HCT116 (cell line): ENCODE data around the gene THAP3. TPM values are rescaled to one million over a fixed set of nuclear protein-coding genes. Genes with fewer than 3 reads are reported as not detected.

Source experiments
- ATAC-seq: fragments of 200-7000 bp; cut with Tn5 transposase; 2 replicates; pipeline ENCODE4 v1.9.1; 2020; ENCODE audit warnings: mild to moderate bottlenecking, moderate library complexity
- BruUV-seq: library from RNA; stranded (reverse); fragments of 400-500 nt; replicated peaks from 2 replicates; lab custom pipeline; 2021; lab: Mats Ljungman, UMichigan
- CTCF ChIA-PET: fragments of 300-600 bp; sonication (Branson Sonifier 250); formaldehyde crosslinking; loops from one replicate; lab custom pipeline; 2021; ENCODE audit warnings: antibody characterized with exemption; lab: Charles Lee
- POLR2A ChIA-PET: fragments of 300-600, 350-600 bp; sonication (Branson Sonifier 250); formaldehyde crosslinking; loops from one replicate; lab custom pipeline; 2021; ENCODE audit warnings: antibody characterized with exemption; lab: Charles Lee
- RAD21 ChIA-PET, 2 experiments: fragments of 300-600 bp; sonication (Branson Sonifier 250); formaldehyde crosslinking; loops; one replicate each; lab custom pipeline; 2023; ENCODE audit warnings: low total read pairs in 2 of 2; ENCODE audit not compliant: uncharacterized antibody in 2 of 2, unreplicated experiment in 2 of 2, low non-redundant PET in 1 of 2; lab: Charles Lee
- DNase-seq: peaks from one replicate; pipeline ENCODE4 v3.0.0-alpha.2; 2010; ENCODE audit warnings: low read depth, low spot score
- H2AFZ ChIP-seq: fragments of 200-600 bp; shearing (Covaris generic), sonication (generic); 2 replicates; pipeline ENCODE4 v1.6.1; 2017; ENCODE audit warnings: low read depth, mixed run types, mixed read lengths, antibody characterized with exemption, low read length; ENCODE audit not compliant: poor library complexity, severe bottlenecking
- H3K27ac ChIP-seq: 2 replicates; pipeline ENCODE4 v1.5.1; 2012; ENCODE audit warnings: low read depth, low read length
- H3K27me3 ChIP-seq: fragments of 200-600 bp; sonication (generic); 2 replicates; pipeline ENCODE4 v1.6.1; 2016; ENCODE audit warnings: mixed run types, low read length, mixed read lengths; ENCODE audit not compliant: insufficient read depth
- H3K36me3 ChIP-seq, 2 experiments: fragments of 200-500 bp in 1 of 2; fragments of 200-600 bp in 1 of 2; sonication (Bioruptor generic) in 1 of 2; sonication (generic) in 1 of 2; 2 replicates each; pipeline versions ENCODE4 v1.5.1 to v1.6.1; 2014 to 2016; ENCODE audit warnings: low read length in 2 of 2, inconsistent platforms in 1 of 2, mixed read lengths in 1 of 2, mixed run types in 1 of 2; ENCODE audit not compliant: insufficient read depth in 2 of 2, control insufficient read depth in 1 of 2
- H3K4me1 ChIP-seq, 2 experiments: fragments of 200-600 bp in 1 of 2; sonication (generic) in 1 of 2; 2 replicates each; pipeline versions ENCODE4 v1.5.1 to v1.6.1; 2012 to 2017; ENCODE audit warnings: low read length in 2 of 2, inconsistent platforms in 1 of 2, mild to moderate bottlenecking in 1 of 2, mixed read lengths in 1 of 2, mixed run types in 1 of 2, moderate library complexity in 1 of 2; ENCODE audit not compliant: insufficient read depth in 2 of 2, control insufficient read depth in 1 of 2
- H3K4me2 ChIP-seq: fragments of 200-600 bp; sonication (generic); 2 replicates; pipeline ENCODE4 v1.6.1; 2017; ENCODE audit warnings: mixed run types, low read length, mixed read lengths
- H3K4me3 ChIP-seq, 2 experiments: fragments of 200-600 bp in 1 of 2; sonication (generic) in 1 of 2; replicated peaks in 1 of 2; 2 replicates each; pipeline ENCODE4 v1.5.1; 2011 to 2016; ENCODE audit warnings: low read length in 2 of 2, control low read depth in 1 of 2, low read depth in 1 of 2, mild to moderate bottlenecking in 1 of 2, mixed read lengths in 1 of 2, mixed run types in 1 of 2
- H3K79me2 ChIP-seq: fragments of 200-600 bp; sonication (generic); 2 replicates; pipeline ENCODE4 v1.6.1; 2017; ENCODE audit warnings: mild to moderate bottlenecking, mixed run types, low read length, moderate library complexity, mixed read lengths; ENCODE audit not compliant: insufficient read depth
- H3K9ac ChIP-seq: fragments of 200-600 bp; sonication (generic); 2 replicates; pipeline ENCODE4 v1.6.1; 2016; ENCODE audit warnings: low read length, mixed read lengths
- H3K9me2 ChIP-seq: fragments of 200-600 bp; sonication (generic), shearing (Covaris generic); 2 replicates; pipeline ENCODE4 v1.6.1; 2017; ENCODE audit warnings: mixed run types, mild to moderate bottlenecking, moderate library complexity; ENCODE audit not compliant: insufficient read depth
- H3K9me3 ChIP-seq, 2 experiments: fragments of 200-500 bp in 1 of 2; fragments of 200-600 bp in 1 of 2; sonication (Bioruptor generic) in 1 of 2; sonication (generic) in 1 of 2; 2 replicates each; pipeline ENCODE4 v1.6.1; 2014 to 2017; ENCODE audit warnings: low read length in 2 of 2, mixed read lengths in 2 of 2, inconsistent platforms in 1 of 2, low read depth in 1 of 2, mild to moderate bottlenecking in 1 of 2, mixed run types in 1 of 2, moderate library complexity in 1 of 2; ENCODE audit not compliant: control insufficient read depth in 1 of 2, insufficient read depth in 1 of 2
- H4K20me1 ChIP-seq: fragments of 200-600 bp; sonication (generic), shearing (Covaris generic); 2 replicates; pipeline ENCODE4 v1.6.1; 2017; ENCODE audit warnings: mixed run types, mild to moderate bottlenecking, moderate library complexity; ENCODE audit not compliant: insufficient read depth
- JUND ChIP-seq: IDR thresholded peaks from 2 replicates; pipeline ENCODE4 v1.6.1; 2012
- POLR2A ChIP-seq: IDR thresholded peaks from 2 replicates; pipeline ENCODE4 v1.7.0; 2011; ENCODE audit warnings: borderline replicate concordance; ENCODE audit not compliant: insufficient read depth, insufficient read length; ENCODE audit errors: extremely low read depth
- POLR2AphosphoS5 ChIP-seq: IDR thresholded peaks from 2 replicates; pipeline ENCODE4 v1.6.1; 2011; ENCODE audit warnings: mild to moderate bottlenecking, low read depth, low read length, moderate library complexity
- TCF7L2 ChIP-seq: IDR thresholded peaks from 2 replicates; pipeline ENCODE4 v1.7.0; 2011; ENCODE audit warnings: borderline replicate concordance, inconsistent platforms; ENCODE audit not compliant: insufficient read depth, insufficient read length; ENCODE audit errors: extremely low read depth
- YY1 ChIP-seq: IDR thresholded peaks from 2 replicates; pipeline ENCODE4 v1.6.1; 2011; ENCODE audit warnings: low read length, low read depth, moderate library complexity, mild to moderate bottlenecking; ENCODE audit not compliant: insufficient replicate concordance; ENCODE audit errors: extremely low read depth
- ZFX ChIP-seq: fragments of 450-650 bp; IDR thresholded peaks from 2 replicates; pipeline ENCODE4 v1.6.1; 2017
- intact Hi-C: fragments of 100-400 bp; cut with micrococcal nuclease; formaldehyde crosslinking; loops from 2 replicates; pipeline ENCODE4 v1.10.0; 2022
- total RNA-seq: library from RNA; stranded (reverse); gene quantifications from one replicate; pipeline ENCODE4 v1.2.1, GENCODE V29; 2021; ENCODE audit not compliant: unreplicated experiment
- TF ChIP-seq, protein P1 (sequence below): IDR thresholded peaks from 2 replicates; pipeline ENCODE4 v1.6.1; 2012; ENCODE audit warnings: low read depth

The THAP3 gene
- total RNA-seq, 1 experiment from 2014 or later, result 23.1 TPM

GRCh38 chr1:6602669-6603237 lies 21.9 kb upstream of the THAP3 start, which contains the start of gene KLHL21:
KLHL21 (minus strand) TSS chr1:6602869; CDS start chr1:6602817, 52 bp downstream.
- peak; percentile 64 for DNase-seq
- Histone ChIP-seq H3K4me3 (peak within 1 kb of the TSS; percentile 87 to 96), H3K9me2 (no peaks in the 10 kb centered on the region), H3K27me3 (no peaks in the 10 kb centered on the region), H3K9me3 (no peaks in the 10 kb centered on the region), H3K79me2 (peaks cover 49% of the 10 kb centered on the region), H3K36me3 (peaks cover 5 to 19% of the 10 kb centered on the region in 2 experiments; a peak in 2 of 4 replicates), H3K9ac (peak within 1 kb of the TSS; percentile 85), H3K4me2 (peak within 1 kb of the TSS; percentile 86), H3K27ac (peak within 1 kb of the TSS; percentile 95), H3K4me1 (peaks cover 22 to 33% of the 10 kb centered on the region in 2 experiments), H2AFZ (peak within 1 kb of the TSS; percentile 70), H4K20me1 (peaks cover 8% of the 10 kb centered on the region; the same call in 1 of the 2 replicates)
- CTCF ChIA-PET, result interaction anchor here (1.1 to 1.3 kb wide), 2 partner anchors 10 to 44 kb away, joined by 3 read pairs; no protein-coding TSS in a partner anchor
- intact Hi-C loops, result loop anchor here (2.0 kb wide), 1 partner anchor 48 kb away; the partner anchor contains the start of genes NOL9 and TAS1R1
- BruUV-seq, result no TSS peak
- RAD21 ChIA-PET, result no interaction called here
- TF ChIP-seq POLR2A (peak; percentile 97), ZFX (peak; percentile 71; the same call in 1 of the 2 replicates), POLR2AphosphoS5 (peak; percentile 99), TCF7L2 (peak; percentile 12), JUND (no peak), YY1 (peak; percentile 46)
- TF ChIP-seq, protein P1, sequence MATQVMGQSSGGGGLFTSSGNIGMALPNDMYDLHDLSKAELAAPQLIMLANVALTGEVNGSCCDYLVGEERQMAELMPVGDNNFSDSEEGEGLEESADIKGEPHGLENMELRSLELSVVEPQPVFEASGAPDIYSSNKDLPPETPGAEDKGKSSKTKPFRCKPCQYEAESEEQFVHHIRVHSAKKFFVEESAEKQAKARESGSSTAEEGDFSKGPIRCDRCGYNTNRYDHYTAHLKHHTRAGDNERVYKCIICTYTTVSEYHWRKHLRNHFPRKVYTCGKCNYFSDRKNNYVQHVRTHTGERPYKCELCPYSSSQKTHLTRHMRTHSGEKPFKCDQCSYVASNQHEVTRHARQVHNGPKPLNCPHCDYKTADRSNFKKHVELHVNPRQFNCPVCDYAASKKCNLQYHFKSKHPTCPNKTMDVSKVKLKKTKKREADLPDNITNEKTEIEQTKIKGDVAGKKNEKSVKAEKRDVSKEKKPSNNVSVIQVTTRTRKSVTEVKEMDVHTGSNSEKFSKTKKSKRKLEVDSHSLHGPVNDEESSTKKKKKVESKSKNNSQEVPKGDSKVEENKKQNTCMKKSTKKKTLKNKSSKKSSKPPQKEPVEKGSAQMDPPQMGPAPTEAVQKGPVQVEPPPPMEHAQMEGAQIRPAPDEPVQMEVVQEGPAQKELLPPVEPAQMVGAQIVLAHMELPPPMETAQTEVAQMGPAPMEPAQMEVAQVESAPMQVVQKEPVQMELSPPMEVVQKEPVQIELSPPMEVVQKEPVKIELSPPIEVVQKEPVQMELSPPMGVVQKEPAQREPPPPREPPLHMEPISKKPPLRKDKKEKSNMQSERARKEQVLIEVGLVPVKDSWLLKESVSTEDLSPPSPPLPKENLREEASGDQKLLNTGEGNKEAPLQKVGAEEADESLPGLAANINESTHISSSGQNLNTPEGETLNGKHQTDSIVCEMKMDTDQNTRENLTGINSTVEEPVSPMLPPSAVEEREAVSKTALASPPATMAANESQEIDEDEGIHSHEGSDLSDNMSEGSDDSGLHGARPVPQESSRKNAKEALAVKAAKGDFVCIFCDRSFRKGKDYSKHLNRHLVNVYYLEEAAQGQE, result no peak
- POLR2A ChIA-PET, result interaction anchor here (0.7 to 1.6 kb wide), 5 partner anchors 11 to 79 kb away, joined by 3 to 10 read pairs (median 4); partner anchors contain the start of genes THAP3 and ZBTB48
- ATAC-seq, result peak; percentile 77
